K562 (cell line): ENCODE measurements around the gene NOL4L. TPM values are rescaled to one million over a fixed set of nuclear protein-coding genes. Genes with fewer than 3 reads are reported as not detected.

Experiments used
- AFF1 ChIP-seq, 2 experiments: fragments of 450-650 bp; IDR thresholded peaks; 2 replicates each; pipeline ENCODE4 v1.6.1; 2018; ENCODE audit warnings: mild to moderate bottlenecking in 2 of 2, low read depth in 1 of 2; ENCODE audit not compliant: partially characterized antibody in 2 of 2
- CBFB ChIP-seq: sonication (generic); formaldehyde crosslinking; IDR thresholded peaks from 2 replicates; pipeline ENCODE4 v1.4.0; 2020; ENCODE audit warnings: mild to moderate bottlenecking, missing genetic modification reagents
- CBX2 ChIP-seq: fragments of 200-600 bp; sonication (generic); IDR thresholded peaks from one replicate; pipeline ENCODE4 v1.6.1; 2012; ENCODE audit warnings: mild to moderate bottlenecking, low read length, inconsistent platforms; ENCODE audit not compliant: insufficient read depth, poor library complexity, severe bottlenecking
- CGGBP1 ChIP-seq: fragments of 250-450 bp; sonication (Bioruptor Pico); IDR thresholded peaks from 2 replicates; pipeline ENCODE4 v1.9.0; 2021; ENCODE audit warnings: mild to moderate bottlenecking
- HNRNPK ChIP-seq: fragments of 200-400 bp; formaldehyde crosslinking; IDR thresholded peaks from one replicate; pipeline ENCODE4 v1.6.1; 2018; ENCODE audit warnings: mild to moderate bottlenecking, low read depth, low read length; ENCODE audit not compliant: poor library complexity, severe bottlenecking
- ILF3 ChIP-seq: fragments of 450-650 bp; IDR thresholded peaks from 2 replicates; pipeline ENCODE4 v1.6.1; 2018; ENCODE audit warnings: antibody characterized with exemption, mild to moderate bottlenecking, moderate library complexity, borderline replicate concordance
- MYC ChIP-seq, 2 experiments: fragments of 250-450 bp in 1 of 2; sonication (Bioruptor Pico) in 1 of 2; IDR thresholded peaks; 2 replicates each; pipeline versions ENCODE4 v1.5.1 to v1.6.1; 2012 to 2021; ENCODE audit warnings: low read depth in 2 of 2, borderline replicate concordance in 1 of 2, improper control_type of control experiment in 1 of 2, low read length in 1 of 2, mild to moderate bottlenecking in 1 of 2, moderate library complexity in 1 of 2
- POLR2AphosphoS5 ChIP-seq: IDR thresholded peaks from 2 replicates; pipeline ENCODE4 v1.6.1; 2011; ENCODE audit warnings: mild to moderate bottlenecking, low read depth, low read length, moderate library complexity; ENCODE audit not compliant: control insufficient read depth, insufficient read depth
- PYGO2 ChIP-seq: fragments of 450-650 bp; IDR thresholded peaks from 2 replicates; pipeline ENCODE4 v1.6.1; 2016; ENCODE audit warnings: mild to moderate bottlenecking, missing genetic modification characterization, moderate library complexity, missing compliant biosample characterization
- TCF7 ChIP-seq: sonication (generic); IDR thresholded peaks from 2 replicates; pipeline ENCODE4 v1.6.1; 2016; ENCODE audit warnings: antibody characterized with exemption, borderline replicate concordance
- ZBTB33 ChIP-seq: sonication (generic); formaldehyde crosslinking; IDR thresholded peaks from 2 replicates; pipeline ENCODE4 v1.8.1; 2023; ENCODE audit warnings: mild to moderate bottlenecking, missing genetic modification reagents
- ZNF140 ChIP-seq: fragments of 250-450 bp; sonication (Bioruptor Pico); IDR thresholded peaks from 2 replicates; pipeline ENCODE4 v1.8.0; 2021; ENCODE audit warnings: moderate library complexity, mild to moderate bottlenecking, inconsistent platforms
- ZNF146 ChIP-seq: IDR thresholded peaks from one replicate; pipeline ENCODE4 v1.6.1; 2018; ENCODE audit warnings: missing compliant biosample characterization; ENCODE audit not compliant: unreplicated experiment
- ZNF3 ChIP-seq: fragments of 250-450 bp; sonication (Bioruptor Pico); IDR thresholded peaks from 2 replicates; pipeline ENCODE4 v1.5.0; 2021; ENCODE audit warnings: mild to moderate bottlenecking, moderate library complexity
- polyA plus RNA-seq, 8 experiments: library from polyadenylated mRNA; depleted of rRNA in 4 of 8; stranded (reverse) in 5 of 8; unstranded in 3 of 8; fragments of >200 nt; fragmentation: Nextera tagmentation in 2 of 8; fragmentation: Illumina TruSeq in 1 of 8; extraction: Ambion mirVana in 2 of 8; extraction: Trizol in 1 of 8; gene quantifications; 2 replicates each; pipeline versions ENCODE4 v1.2.1 to v1.2.3, GENCODE V29; 2011 to 2014; ENCODE audit warnings: inconsistent platforms in 1 of 8, missing spikeins in 1 of 8
- total RNA-seq, 7 experiments: library from RNA; depleted of rRNA in 6 of 7; stranded (reverse); fragments of >200 nt in 6 of 7; fragmentation: Illumina TruSeq in 2 of 7; extraction: Trizol in 2 of 7; gene quantifications; 2 replicates each; pipeline versions ENCODE4 v1.2.1 to v1.2.3, GENCODE V29; 2011 to 2021; ENCODE audit warnings: low replicate concordance in 1 of 7
- TF ChIP-seq, protein P1 (sequence below): fragments of 250-450 bp; sonication (Bioruptor Pico); IDR thresholded peaks from 2 replicates; pipeline ENCODE4 v1.4.0; 2020

NOL4L gene
- total and polyA plus RNA-seq, 9 of the 15 experiments (the other 6 are each of a cell fraction or from before 2014, with no cell fraction given) = 5.1 to 36.2 (median 13.6) TPM

- TF ChIP-seq, protein P1, sequence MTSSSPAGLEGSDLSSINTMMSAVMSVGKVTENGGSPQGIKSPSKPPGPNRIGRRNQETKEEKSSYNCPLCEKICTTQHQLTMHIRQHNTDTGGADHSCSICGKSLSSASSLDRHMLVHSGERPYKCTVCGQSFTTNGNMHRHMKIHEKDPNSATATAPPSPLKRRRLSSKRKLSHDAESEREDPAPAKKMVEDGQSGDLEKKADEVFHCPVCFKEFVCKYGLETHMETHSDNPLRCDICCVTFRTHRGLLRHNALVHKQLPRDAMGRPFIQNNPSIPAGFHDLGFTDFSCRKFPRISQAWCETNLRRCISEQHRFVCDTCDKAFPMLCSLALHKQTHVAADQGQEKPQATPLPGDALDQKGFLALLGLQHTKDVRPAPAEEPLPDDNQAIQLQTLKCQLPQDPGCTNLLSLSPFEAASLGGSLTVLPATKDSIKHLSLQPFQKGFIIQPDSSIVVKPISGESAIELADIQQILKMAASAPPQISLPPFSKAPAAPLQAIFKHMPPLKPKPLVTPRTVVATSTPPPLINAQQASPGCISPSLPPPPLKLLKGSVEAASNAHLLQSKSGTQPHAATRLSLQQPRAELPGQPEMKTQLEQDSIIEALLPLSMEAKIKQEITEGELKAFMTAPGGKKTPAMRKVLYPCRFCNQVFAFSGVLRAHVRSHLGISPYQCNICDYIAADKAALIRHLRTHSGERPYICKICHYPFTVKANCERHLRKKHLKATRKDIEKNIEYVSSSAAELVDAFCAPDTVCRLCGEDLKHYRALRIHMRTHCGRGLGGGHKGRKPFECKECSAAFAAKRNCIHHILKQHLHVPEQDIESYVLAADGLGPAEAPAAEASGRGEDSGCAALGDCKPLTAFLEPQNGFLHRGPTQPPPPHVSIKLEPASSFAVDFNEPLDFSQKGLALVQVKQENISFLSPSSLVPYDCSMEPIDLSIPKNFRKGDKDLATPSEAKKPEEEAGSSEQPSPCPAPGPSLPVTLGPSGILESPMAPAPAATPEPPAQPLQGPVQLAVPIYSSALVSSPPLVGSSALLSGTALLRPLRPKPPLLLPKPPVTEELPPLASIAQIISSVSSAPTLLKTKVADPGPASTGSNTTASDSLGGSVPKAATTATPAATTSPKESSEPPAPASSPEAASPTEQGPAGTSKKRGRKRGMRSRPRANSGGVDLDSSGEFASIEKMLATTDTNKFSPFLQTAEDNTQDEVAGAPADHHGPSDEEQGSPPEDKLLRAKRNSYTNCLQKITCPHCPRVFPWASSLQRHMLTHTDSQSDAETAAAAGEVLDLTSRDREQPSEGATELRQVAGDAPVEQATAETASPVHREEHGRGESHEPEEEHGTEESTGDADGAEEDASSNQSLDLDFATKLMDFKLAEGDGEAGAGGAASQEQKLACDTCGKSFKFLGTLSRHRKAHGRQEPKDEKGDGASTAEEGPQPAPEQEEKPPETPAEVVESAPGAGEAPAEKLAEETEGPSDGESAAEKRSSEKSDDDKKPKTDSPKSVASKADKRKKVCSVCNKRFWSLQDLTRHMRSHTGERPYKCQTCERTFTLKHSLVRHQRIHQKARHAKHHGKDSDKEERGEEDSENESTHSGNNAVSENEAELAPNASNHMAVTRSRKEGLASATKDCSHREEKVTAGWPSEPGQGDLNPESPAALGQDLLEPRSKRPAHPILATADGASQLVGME (CRISPR knock-in tag) = no peak
- TF ChIP-seq ZNF146 (CRISPR knock-in tag) = no peak
- no peak for TF ChIP-seq HNRNPK
- TF ChIP-seq POLR2AphosphoS5 = no peak
- peak; percentile 52 for TF ChIP-seq MYC (IDR thresholded peaks at IDR 0.05; ENCODE audit: low read depth, low read length)
- no peak for TF ChIP-seq MYC (CRISPR knock-in tag; IDR thresholded peaks at IDR 0.05; ENCODE audit: borderline replicate concordance, low read depth)
- no peak for TF ChIP-seq PYGO2 (tag)
- no peak for TF ChIP-seq ZNF3 (CRISPR knock-in tag)
- TF ChIP-seq AFF1 (IDR thresholded peaks at IDR 0.05; ENCODE audit: low read depth in 1 of 2, partially characterized antibody in 2 of 2) = peak in 1 of 2 experiments; percentile 75
- no peak for TF ChIP-seq CBX2
- TF ChIP-seq ZBTB33 = peak; percentile 66; the same call in 1 of the 2 replicates
- no peak for TF ChIP-seq ILF3
- TF ChIP-seq TCF7 = no peak
- TF ChIP-seq ZNF140 = no peak
- no peak for TF ChIP-seq CBFB
- TF ChIP-seq CGGBP1 (CRISPR knock-in tag) = no peak
Observed at GRCh38 chr20:32397567-32398084, 187.5 kb downstream of the NOL4L start (continued).
